HG02981 (cell line): Measurements from ENCODE around the gene KLHL3.

Source experiments
- ATAC-seq: cut with Tn5 transposase; IDR thresholded peaks from one replicate; pipeline ENCODE4 v1.9.1; 2021; ENCODE audit warnings: mild to moderate bottlenecking, moderate library complexity; ENCODE audit not compliant: unreplicated experiment

KLHL3 gene

GRCh38 chr5:137589185-137589584, 146.7 kb downstream of the KLHL3 start:
- no peak for ATAC-seq

DNA sequence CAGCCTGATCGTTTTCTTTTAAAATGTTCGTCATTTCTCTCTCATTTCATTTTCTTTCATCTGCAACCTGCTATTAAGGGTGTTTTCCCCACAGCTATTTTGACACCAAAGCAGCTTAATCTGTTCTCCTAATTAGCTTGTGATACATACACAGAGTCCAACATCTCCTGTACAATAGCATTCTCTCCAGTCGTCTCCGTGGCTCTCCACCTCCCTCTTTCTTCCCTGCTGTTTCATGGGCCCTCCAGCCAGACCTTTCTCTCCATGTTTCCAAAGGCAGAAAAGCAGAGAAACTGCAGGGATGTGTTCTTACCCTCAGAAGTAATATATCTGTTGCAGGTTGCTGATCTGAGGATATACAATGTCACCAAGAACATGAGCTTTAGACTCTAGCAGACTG, 148.0 kb downstream of the KLHL3 start:
- ATAC-seq = no peak

- ATAC-seq = no peak
Observed at GRCh38 chr5:137584262-137584661, 151.6 kb downstream of the KLHL3 start.

GRCh38 chr5:137583129-137583528, 152.8 kb downstream of the KLHL3 start:
- no peak for ATAC-seq

- ATAC-seq = no peak
Observed at GRCh38 chr5:137582218-137582617, 153.7 kb downstream of the KLHL3 start.

DNA sequence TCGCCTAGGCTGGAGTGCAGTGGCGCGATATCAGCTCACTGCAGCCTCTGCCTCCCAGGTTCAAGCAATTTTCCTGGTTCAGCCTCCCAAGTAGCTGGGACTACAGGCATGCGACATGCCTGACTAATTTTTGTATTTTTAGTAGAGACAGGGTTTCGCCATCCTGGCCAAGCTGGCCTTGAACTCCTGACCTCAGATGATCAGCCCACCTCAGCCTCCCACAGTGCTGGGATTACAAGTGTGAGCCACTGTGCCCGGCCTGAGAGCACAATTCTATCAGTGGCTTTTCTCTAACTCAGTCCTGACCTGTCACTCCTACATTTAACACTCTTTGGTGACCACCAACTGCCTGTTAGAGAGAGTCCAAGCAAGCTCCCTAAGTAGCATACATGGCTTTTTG, 154.1 kb downstream of the KLHL3 start:
- ATAC-seq = no peak

- no peak for ATAC-seq
Observed at GRCh38 chr5:137580030-137580429, 155.9 kb downstream of the KLHL3 start.

DNA sequence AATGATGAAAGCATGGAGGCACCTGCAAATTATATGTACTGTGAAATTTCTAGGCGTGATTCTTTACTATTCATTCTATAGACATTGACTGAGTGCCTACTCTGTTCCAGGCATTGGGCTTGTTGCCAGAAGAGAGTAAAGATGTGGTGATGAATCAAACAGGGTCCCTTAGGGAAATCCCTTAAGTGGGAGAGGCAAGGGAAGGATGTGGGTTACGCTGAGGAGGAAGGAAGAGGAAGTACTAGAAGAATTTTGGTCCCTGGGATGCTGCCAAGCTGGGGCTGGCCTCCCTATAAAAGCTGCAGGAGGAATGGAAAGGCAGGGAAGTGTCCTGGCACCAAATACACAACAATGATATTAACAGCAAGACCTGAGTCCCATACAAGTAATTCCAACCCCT, 160.0 kb downstream of the KLHL3 start:
- ATAC-seq = no peak

DNA sequence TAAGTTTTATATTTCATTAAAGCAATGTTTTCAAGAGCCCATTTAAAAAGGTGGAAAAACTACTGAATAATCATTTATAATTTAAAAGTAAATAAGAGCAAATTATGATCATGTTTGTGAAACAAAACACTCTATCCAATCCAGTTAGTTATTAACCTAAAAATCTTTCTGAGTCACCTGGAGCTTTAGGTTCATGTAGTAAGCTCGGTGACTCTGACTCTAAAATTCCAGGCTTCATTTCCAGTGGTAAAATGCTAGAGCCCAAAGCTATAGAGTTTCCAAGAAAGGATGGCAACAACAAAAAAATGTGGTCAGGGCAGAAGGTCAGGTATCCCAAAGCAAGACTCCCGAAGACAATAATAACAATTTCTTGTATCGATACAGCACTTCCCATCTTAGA, 160.7 kb downstream of the KLHL3 start:
- no peak for ATAC-seq

- no peak for ATAC-seq
Observed at GRCh38 chr5:137573376-137573775, 162.5 kb downstream of the KLHL3 start.

DNA sequence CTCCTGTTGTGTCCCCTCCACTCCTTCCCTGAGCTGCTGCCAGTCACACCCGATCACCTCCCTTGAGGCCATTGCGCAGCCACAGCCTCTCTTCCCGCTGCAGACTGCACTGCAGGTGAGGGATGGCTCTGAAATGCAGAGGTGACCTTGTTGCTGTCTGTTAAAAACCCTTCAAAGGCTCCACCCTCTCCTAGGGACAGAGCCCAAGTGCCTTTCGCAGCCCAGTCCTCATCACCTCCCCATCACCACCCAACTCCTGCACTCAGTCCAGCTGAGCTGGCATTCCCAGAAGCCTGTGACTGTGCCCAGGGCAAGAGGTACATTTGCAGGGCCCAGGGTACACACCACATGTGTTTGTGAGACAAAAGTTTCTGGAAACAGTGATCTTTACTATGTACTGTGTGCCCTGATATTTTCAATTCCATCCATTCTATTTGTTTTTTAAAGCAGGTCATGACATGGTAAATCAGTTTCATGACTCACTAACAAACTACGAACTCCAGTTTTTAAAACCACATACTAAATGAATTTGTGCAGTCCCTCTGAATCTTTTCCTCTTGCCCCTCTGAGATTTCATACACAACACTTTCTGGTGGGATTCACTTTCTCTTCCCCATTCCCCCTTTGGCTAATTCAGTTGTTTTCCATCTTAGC, 163.7 kb downstream of the KLHL3 start:
- ATAC-seq = no peak

DNA sequence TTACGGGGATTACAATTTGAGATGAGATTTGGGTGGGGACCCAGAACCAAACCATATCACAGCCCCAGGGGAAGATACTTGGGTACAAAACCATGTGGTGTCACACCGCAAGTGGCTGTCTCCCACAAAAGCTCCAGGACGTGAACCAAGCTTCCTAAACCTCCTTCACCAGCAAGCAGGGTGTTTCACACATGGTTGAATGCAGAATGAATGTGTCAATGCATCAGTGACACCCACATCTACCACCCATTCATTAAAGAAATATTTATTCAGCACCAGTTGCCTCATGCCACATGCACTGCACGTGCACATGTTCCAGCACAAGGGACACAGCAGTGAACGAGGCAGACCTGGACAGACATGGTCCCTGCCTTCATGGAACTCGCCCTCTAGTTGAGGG, 165.8 kb downstream of the KLHL3 start:
- no peak for ATAC-seq
